CD4-positive, alpha-beta T cell (primary cell): ENCODE measurements around the gene PNKD. TPM values are rescaled to one million over a fixed set of nuclear protein-coding genes. Genes with fewer than 3 reads are reported as not detected.

Experiments used
- ATAC-seq: fragments of 200-7000 bp; cut with Tn5 transposase; one replicate; pipeline ENCODE4 v1.10.0; 2022; ENCODE audit warnings: mild to moderate bottlenecking; ENCODE audit not compliant: poor library complexity
- CTCF ChIA-PET: fragments of 350-600 bp; sonication (Branson Sonifier 250); formaldehyde crosslinking; loops from one replicate; lab custom pipeline; 2021; ENCODE audit warnings: antibody characterized with exemption, inconsistent platforms; lab: Charles Lee
- POLR2A ChIA-PET: fragments of 350-600 bp; sonication (Branson Sonifier 250); formaldehyde crosslinking; loops from one replicate; lab custom pipeline; 2021; ENCODE audit warnings: antibody characterized with exemption, inconsistent platforms; lab: Charles Lee
- DNase-seq, 14 experiments: peaks; one replicate each; pipeline ENCODE4 v3.0.0-alpha.2; 2013 to 2020; ENCODE audit warnings: mixed read lengths in 2 of 14
- H3K27ac ChIP-seq, 2 donors: one replicate each; pipeline versions ENCODE4 v1.5.1 to v1.7.0; 2013; ENCODE audit warnings: low read length in 2 of 2, low read depth in 1 of 2, mild to moderate bottlenecking in 1 of 2
- H3K27me3 ChIP-seq, 2 experiments: 1 replicate in 1 of 2; 2 replicates in 1 of 2; pipeline versions ENCODE4 v1.6.1 to v1.7.0; 2013; ENCODE audit warnings: low read length in 2 of 2, control low read depth in 1 of 2, mild to moderate bottlenecking in 1 of 2, moderate library complexity in 1 of 2; ENCODE audit not compliant: insufficient read depth in 2 of 2, control insufficient read depth in 1 of 2
- H3K36me3 ChIP-seq: one replicate; pipeline ENCODE4 v1.6.1; 2013; ENCODE audit warnings: low read length, control low read depth; ENCODE audit not compliant: insufficient read depth
- H3K4me1 ChIP-seq: one replicate; pipeline ENCODE4 v1.6.1; 2013; ENCODE audit warnings: low read length, control low read depth; ENCODE audit not compliant: insufficient read depth
- H3K4me3 ChIP-seq: one replicate; pipeline ENCODE4 v1.5.1; 2013; ENCODE audit warnings: mild to moderate bottlenecking, low read length, moderate library complexity
- H3K9me3 ChIP-seq, 2 experiments: 1 replicate in 1 of 2; 2 replicates in 1 of 2; pipeline versions ENCODE4 v1.6.1 to v1.7.0; 2013; ENCODE audit warnings: low read length in 2 of 2, mild to moderate bottlenecking in 2 of 2, control low read depth in 1 of 2, moderate library complexity in 1 of 2; ENCODE audit not compliant: control insufficient read depth in 1 of 2, insufficient read depth in 1 of 2
- H3K27ac Mint-ChIP-seq: one replicate; pipeline ENCODE4 v1.8.0; 2020; ENCODE audit warnings: mixed read lengths
- H3K27me3 Mint-ChIP-seq: one replicate; pipeline ENCODE4 v1.8.0; 2021; ENCODE audit warnings: mixed read lengths
- H3K36me3 Mint-ChIP-seq: one replicate; pipeline ENCODE4 v1.8.0; 2021; ENCODE audit warnings: low read depth, mixed read lengths
- H3K4me1 Mint-ChIP-seq: one replicate; pipeline ENCODE4 v1.8.0; 2021; ENCODE audit warnings: low read depth, mixed read lengths
- H3K4me3 Mint-ChIP-seq: one replicate; pipeline ENCODE4 v1.8.0; 2020; ENCODE audit warnings: mild to moderate bottlenecking, mixed read lengths
- H3K9me3 Mint-ChIP-seq: one replicate; pipeline ENCODE4 v1.8.0; 2020; ENCODE audit warnings: mixed read lengths
- CTCF ChIP-seq: fragments of 200-600 bp; IDR thresholded peaks from one replicate; pipeline ENCODE4 v1.8.0; 2022; ENCODE audit warnings: antibody characterized with exemption, mild to moderate bottlenecking
- intact Hi-C, 2 experiments: fragments of 100-400 bp; cut with DNase I in 1 of 2; cut with micrococcal nuclease in 1 of 2; formaldehyde crosslinking; loops; one replicate each; pipeline versions ENCODE4 v1.15.1 to v1.9.0; 2023 to 2025; cut with DNase I, micrococcal nuclease
- total RNA-seq, 174 experiments: library from RNA in 2 of 174; stranded (reverse) in 2 of 174; gene quantifications; one replicate each; pipeline ENCODE4 v1.2.3 and lab custom pipeline; 2021 to 2026

PNKD gene
- total RNA-seq, 2 experiments from 2014 or later: 9.2 to 10.6 TPM

- peak in 2 of 14 experiments; percentile 26 to 27 for DNase-seq
- Histone ChIP-seq H3K4me1 (peaks cover 47% of the 10 kb centered on the region), H3K4me3 (peak overlapping the region; percentile 50), H3K9me3 (no peaks in the 10 kb centered on the region), H3K27ac (no peak overlapping the region), H3K27me3 (no peaks in the 10 kb centered on the region), H3K36me3 (no peaks in the 10 kb centered on the region)
- Mint-ChIP-seq H3K27ac (peak overlapping the region; percentile 76), H3K4me1 (peaks cover 58% of the 10 kb centered on the region), H3K27me3 (no peaks in the 10 kb centered on the region), H3K9me3 (no peaks in the 10 kb centered on the region), H3K4me3 (peak overlapping the region; percentile 87), H3K36me3 (no peaks in the 10 kb centered on the region)
- ATAC-seq: no peak
- intact Hi-C loops: no loop called here
- POLR2A ChIA-PET: interaction anchor here (0.6 to 2.0 kb wide), 5 partner anchors 13 to 119 kb away, joined by 3 to 8 read pairs (median 3); partner anchors contain the start of genes CATIP and PNKD
- TF ChIP-seq CTCF: no peak
- CTCF ChIA-PET: interaction anchor here (0.8 kb wide), 1 partner anchor 72 kb away, joined by 3 read pairs; no protein-coding TSS in a partner anchor
Observed at GRCh38 chr2:218323526-218324472, 53.5 kb downstream of the PNKD start.

GRCh38 chr2:218325566-218326160 is 55.3 kb downstream of the PNKD start:
- Histone ChIP-seq H3K27me3 (no peaks in the 10 kb centered on the region), H3K36me3 (no peaks in the 10 kb centered on the region), H3K4me3 (no peak overlapping the region), H3K4me1 (peaks cover 54% of the 10 kb centered on the region), H3K9me3 (no peaks in the 10 kb centered on the region), H3K27ac (no peak overlapping the region)
- POLR2A ChIA-PET: no interaction called here
- Mint-ChIP-seq H3K9me3 (no peaks in the 10 kb centered on the region), H3K27me3 (no peaks in the 10 kb centered on the region), H3K4me3 (peak overlapping the region; percentile 68), H3K4me1 (peaks cover 48% of the 10 kb centered on the region), H3K27ac (no peak overlapping the region), H3K36me3 (no peaks in the 10 kb centered on the region)
- TF ChIP-seq CTCF: no peak
- DNase-seq: no peak
- CTCF ChIA-PET: no interaction called here
- intact Hi-C loops: no loop called here
- no peak for ATAC-seq

- H3K9me3 ChIP-seq: no peaks in the 10 kb centered on the region
- no peaks in the 10 kb centered on the region for H3K27me3 ChIP-seq
- no peaks in the 10 kb centered on the region for H3K9me3 Mint-ChIP-seq
- H3K36me3 Mint-ChIP-seq: no peaks in the 10 kb centered on the region
- H3K4me1 Mint-ChIP-seq: peaks cover 42% of the 10 kb centered on the region
- H3K36me3 ChIP-seq: no peaks in the 10 kb centered on the region
- DNase-seq: no peak
- H3K27ac ChIP-seq: no peak overlapping the region
- H3K4me3 ChIP-seq: no peak overlapping the region
- no peaks in the 10 kb centered on the region for H3K27me3 Mint-ChIP-seq
- POLR2A ChIA-PET: no interaction called here
- H3K4me3 Mint-ChIP-seq: peak overlapping the region; percentile 68
- no peak for TF ChIP-seq CTCF
- no peak overlapping the region for H3K27ac Mint-ChIP-seq
- intact Hi-C loops: no loop called here
- H3K4me1 ChIP-seq: peaks cover 47% of the 10 kb centered on the region
- CTCF ChIA-PET: no interaction called here
- ATAC-seq: peak; percentile 19
Observed at GRCh38 chr2:218326315-218326714, 56.0 kb downstream of the PNKD start.
